ENCODE results near the gene POU2F3. TPM values are rescaled to one million over a fixed set of nuclear protein-coding genes. Genes with fewer than 3 reads are reported as not detected.

POU2F3 gene
- total RNA-seq, 2 donors from 2014 or later, result 0.19 to 0.33 TPM

DNA sequence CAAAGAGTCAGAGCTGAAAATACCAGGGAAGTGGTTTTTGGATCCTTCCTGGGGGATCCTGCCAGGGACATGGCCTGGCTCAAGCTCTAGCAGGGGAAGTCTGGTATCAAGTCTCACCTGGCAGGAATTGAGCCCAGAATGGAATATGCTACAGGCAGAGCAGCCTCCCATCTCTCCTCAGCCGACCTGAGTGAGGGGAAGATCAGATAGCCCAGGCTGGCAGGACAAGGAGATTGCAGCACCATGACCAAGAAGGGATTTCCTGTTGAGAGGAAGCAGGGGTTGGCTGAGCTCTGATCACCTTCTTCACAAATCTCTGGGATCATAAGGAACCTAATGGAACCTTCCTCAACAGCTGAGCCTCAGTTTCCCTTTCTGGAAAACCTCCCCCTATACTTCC is 16.1 kb upstream of the POU2F3 start:
- DNase-seq (ENCODE audit: low spot score), result no peak
- intact Hi-C loops (cut with DNase I), result no loop called here

DNA sequence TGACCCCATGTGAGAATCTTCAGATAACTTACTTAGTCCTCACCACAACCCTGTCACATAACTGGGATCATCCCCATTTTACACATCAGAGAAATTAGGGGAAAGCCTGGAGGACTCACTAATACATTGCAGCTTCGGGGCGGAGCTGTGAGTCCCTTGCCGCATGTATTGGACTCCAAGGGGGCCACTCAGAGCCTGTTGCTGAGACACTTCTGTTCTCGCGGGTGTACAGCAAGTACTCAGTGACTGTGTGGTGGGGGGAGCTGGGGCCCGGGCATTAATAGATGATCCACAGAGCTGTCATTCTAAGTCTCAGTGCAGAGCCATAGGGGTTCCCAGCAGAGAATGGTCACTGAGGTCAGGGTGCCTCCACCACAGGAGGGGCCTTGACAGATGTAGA is 15.6 kb upstream of the POU2F3 start:
- intact Hi-C loops (cut with DNase I), result no loop called here
- no peak for DNase-seq (ENCODE audit: low spot score)

DNA sequence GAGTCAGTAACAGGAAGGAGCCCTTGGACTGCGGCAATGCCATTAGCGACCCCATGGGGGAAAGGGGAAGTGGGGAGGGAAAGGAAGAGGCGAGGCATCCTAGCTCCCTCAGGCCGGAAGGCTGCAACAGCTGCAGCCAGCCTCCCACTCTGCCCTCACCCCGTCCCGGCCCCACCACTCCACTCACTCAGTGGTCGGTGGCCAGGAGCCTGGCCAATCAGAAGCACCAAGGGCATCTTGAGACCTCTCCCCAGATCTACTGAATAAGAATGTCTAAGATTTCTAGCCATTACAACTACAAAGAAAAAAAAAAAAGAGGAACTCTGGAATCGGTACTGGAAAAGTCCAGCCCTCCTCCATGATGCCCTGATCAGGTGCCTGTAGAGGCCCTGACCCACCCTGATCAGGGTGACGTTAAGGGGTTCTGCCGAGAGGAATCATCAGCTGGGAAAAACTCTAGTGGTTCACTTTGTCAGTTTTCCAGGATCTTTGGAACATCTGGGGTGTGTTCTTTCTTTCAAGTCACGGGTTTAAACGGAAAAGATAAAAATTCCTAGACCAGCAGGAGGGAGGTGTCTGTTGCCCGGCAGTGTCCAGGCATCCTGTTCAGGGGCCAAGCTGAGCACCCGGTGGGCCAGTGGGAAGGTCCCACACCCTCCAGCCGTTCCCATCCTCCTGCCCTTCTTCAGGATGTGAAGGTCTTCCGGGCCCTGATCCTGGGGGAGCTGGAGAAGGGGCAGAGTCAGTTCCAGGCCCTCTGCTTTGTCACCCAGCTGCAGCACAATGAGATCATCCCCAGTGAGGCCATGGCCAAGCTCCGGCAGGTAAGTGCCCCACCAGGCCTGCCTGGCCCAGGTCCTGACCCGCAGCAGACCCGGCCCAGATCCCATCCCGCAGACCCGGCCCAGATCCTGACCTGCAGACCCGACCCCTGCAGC is 14.7 kb upstream of the POU2F3 start:
- peak; percentile 80 for DNase-seq (ENCODE audit: low spot score)
- intact Hi-C loops (cut with DNase I), result no loop called here

DNA sequence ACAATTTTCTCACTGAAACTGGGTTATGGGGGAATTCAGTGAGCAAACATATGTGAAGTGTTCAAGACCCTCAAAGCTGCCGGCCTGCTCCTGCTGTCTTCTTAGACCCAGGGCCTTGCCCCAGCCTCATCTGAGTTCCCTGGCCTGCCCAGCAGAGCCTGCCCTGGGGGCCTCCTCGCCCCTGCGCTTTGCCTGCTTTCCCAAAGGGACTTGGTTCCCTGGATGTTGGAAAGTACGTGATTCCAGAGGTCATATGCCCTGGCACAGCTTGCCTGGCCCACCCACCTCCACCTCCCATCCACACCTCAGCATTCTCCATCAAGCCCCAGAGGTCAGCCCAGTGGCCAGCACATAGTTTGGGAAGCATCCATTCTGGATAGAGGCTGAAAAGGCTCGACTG is 13.7 kb upstream of the POU2F3 start:
- DNase-seq (ENCODE audit: low spot score), result no peak
- intact Hi-C loops (cut with DNase I), result no loop called here

DNA sequence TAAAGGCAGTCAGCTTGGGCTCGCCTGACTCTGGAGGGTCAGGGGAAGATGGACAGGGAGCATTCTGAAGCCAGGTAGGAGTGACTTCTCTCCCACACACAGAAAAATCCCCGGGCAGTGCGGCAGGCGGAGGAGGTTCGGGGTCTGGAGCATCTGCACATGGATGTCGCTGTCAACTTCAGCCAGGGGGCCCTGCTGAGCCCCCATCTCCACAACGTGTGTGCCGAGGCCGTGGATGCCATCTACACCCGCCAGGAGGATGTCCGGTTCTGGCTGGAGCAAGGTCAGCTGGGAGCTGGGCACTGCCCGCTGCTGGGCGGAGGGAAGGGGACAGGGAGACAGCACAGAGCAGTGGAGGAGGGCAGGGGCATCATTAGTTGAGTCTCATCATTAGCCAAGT is 13.2 kb upstream of the POU2F3 start:
- intact Hi-C loops (cut with DNase I), result no loop called here
- no peak for DNase-seq (ENCODE audit: low spot score)

DNA sequence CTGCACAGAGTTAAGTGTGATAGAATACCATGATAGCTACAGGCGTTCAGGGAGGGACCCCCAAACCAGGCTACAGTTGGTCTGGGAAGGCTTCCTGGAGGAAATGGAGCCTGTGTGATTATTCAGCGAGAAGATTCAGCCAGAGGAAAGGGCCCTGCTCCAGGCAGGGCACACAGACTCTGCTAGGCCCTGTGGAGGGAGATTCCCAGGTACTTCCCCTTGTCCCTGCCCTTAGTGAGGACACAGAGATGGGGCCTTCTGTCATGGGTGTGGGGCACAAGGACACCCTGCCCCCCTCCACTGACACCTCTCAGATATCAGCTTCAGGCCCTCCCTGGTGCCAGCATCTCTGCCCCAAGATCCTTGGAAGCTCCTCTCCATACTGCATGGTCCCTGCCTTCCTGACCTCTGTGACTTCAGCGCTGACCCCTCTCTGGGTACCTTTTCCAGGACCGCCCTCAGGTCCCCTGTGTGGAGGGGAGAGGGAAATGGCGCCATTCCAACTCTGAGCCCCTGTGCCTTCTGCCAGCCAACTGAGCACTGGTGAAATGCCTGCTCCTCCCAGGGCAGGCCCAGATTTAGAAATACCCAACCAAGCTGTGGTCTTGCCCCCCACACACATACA is 12.6 kb upstream of the POU2F3 start:
- intact Hi-C loops (cut with DNase I), result no loop called here
- no peak for DNase-seq (ENCODE audit: low spot score)

DNA sequence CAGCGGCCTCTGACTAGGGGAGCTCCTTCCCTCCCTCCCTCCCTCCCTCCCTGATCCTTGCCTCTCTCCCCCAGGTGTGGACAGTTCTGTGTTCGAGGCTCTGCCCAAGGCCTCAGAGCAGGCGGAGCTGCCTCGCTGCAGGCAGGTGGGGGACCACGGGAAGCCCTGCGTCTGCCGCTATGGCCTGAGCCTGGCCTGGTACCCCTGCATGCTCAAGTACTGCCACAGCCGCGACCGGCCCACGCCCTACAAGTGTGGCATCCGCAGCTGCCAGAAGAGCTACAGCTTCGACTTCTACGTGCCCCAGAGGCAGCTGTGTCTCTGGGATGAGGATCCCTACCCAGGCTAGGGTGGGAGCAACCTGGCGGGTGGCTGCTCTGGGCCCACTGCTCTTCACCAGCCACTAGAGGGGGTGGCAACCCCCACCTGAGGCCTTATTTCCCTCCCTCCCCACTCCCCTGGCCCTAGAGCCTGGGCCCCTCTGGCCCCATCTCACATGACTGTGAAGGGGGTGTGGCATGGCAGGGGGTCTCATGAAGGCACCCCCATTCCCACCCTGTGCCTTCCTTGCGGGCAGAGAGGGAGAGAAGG is 11.1 kb upstream of the POU2F3 start:
- intact Hi-C loops (cut with DNase I), result loop anchor here (1.0 to 2.0 kb wide), 2 partner anchors 56 to 57 kb away; no protein-coding TSS in a partner anchor
- DNase-seq (ENCODE audit: low spot score), result no peak

DNA sequence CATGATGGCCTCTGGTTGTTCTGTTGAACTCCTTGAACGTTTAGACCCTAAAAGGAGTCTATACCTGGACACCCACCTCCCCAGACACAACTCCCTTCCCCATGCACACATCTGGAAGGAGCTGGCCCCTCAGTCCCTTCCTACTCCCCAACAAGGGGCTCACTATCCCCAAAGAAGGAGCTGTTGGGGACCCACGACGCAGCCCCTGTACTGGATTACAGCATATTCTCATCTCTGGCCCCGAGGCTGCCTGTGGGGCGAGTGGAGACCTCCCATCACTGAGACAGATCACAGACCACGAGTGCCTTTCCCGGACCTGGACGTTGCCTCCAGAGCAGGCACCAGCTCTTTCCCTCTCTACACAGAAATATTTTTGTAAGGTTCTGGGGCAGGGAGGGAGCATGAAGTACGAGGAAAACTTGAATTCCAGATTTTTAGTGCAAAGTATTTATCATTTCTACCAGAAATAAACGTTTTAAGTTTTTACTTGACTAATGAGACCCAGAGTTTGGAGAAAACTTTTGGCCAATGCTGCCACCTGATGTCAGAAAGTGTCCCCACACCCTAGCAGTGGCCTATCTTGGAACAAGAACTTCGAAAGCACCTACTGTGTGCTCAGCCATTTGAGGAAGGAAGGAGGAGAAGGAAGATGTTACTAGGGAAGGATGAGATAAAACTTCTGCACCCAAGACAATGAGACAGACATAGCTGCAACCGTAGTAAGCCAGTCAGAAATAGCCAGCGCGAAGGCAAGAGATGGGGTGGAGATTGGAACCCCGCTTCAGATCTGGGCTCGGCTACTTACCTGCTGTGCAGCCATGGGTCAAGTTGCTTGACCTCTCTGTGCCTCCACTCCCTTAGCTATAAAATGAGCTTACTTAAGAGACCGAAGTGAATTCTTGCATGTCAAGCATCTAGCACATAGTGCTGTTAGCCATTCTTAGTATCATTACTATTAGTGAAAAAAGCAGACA is 10.2 kb upstream of the POU2F3 start:
- DNase-seq (ENCODE audit: low spot score), result no peak
- intact Hi-C loops (cut with DNase I), result loop anchor here (1.0 to 5.0 kb wide), 3 partner anchors 57 to 73 kb away; no protein-coding TSS in a partner anchor

DNA sequence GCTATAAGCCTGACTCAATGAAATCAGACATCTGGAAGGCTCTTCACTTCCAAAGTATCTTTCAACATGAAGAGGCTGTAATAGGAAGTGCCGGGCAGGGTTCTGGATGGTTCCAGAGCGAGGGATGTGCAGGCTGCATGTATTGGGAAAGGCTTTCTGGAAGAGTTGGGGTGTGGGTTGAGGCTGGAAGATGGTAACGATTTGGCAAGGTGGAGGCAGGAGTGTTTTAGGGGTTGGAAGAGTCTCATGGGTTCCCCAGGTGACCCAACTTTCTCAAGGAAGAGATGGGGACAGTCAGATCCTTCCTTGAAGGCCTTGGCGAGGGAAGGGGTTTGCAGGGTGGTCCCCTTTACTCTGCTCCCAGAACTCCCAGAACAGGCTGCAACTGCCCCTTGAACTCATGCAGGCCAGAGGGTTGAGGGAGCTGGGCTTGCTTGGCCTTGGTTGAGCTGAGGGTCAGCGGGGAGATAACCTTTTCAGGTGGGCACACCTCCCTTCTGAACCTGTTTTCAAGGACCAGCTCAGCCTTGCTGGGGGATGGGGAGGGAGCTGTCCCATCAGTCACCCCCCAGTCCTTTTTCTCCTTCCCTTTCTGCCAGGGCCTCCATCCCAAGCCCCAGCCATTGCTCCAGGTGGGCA is 9.4 kb upstream of the POU2F3 start:
- intact Hi-C loops (cut with DNase I), result loop anchor here in 1 of 2 donors (5.0 kb wide), 1 partner anchor 72 kb away; no protein-coding TSS in a partner anchor
- DNase-seq (ENCODE audit: low spot score), result no peak

DNA sequence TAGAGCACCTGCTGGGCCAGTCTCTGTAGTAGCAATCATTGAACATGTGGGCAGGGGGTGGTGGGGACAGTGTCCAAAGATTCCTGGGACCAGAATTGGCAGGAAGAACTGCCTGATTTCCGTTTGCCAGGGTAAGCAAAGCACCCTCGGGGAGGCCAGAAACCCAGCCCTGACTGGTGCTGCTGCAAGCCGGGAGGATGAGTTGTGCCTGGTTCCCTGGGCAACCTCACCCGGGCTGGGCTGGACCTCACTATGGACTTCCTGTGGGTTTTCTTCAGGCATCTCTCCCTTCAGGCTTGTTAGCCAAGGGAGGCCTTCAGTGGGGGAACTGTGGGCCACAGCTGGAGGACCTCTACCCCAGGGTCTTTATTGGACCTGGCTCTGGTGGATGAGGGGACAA is 8.0 kb upstream of the POU2F3 start:
- DNase-seq (ENCODE audit: low spot score), result no peak
- intact Hi-C loops (cut with DNase I), result loop anchor here in 1 of 2 donors (5.0 kb wide), 1 partner anchor 70 kb away; no protein-coding TSS in a partner anchor

DNA sequence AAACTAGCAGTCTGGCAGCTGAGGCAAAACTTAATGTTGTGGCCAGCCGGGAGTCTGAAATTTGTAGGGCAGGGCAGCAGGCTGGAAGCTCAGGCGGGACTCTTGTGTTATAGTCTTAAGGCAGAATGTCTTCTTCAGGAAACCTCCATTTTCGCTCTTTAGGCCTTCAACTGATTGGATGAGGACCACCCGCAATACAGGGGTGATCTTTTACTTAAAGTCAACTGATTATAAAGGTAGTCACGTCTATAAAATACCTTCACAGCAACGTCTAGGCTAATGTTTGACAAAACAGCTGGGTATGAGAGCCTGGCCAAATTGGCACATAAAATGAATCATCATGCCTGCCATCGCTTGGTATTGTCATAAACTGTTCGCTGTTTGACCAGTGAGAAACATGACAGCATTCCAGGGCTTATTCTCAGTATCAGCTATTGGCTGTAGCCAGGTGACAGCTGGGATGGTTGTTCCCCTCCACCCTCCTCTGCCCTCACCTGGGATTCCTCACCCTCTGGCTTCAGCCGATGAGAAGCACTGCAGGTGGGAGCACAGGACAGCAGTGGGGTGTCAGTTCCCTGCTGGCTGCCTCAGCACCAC is 6.6 kb upstream of the POU2F3 start:
- no peak for DNase-seq (ENCODE audit: low spot score)
- intact Hi-C loops (cut with DNase I), result loop anchor here in 1 of 2 donors (5.0 kb wide), 1 partner anchor 69 kb away; no protein-coding TSS in a partner anchor

DNA sequence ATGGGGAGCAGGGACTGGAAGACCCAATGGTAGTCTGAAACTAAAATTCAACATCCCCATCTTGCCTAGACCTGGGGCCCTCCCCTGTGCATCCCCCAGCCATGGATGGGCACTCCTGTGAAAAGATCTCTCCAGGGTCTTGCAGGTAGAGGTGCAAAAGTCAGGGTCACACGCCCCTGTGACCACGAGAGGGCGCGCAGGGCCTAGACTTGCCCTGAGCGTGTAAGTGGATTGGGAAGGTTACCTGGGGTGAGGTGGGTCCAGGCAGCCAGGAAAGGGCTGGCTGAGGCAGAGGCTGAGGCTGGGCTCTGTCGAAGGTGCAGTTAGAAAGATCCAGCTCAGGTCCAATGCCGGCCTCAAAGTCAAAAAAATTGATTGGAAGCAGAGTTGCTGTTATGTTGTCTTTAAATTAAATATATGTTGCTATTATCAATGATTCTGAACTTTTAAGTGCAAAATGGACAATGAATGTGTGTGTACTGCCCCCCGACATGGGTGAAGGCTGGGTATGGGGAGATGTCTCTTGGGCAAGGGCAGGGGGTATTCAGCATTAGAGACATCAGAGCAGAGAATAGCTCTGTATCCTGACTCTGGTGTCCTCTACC is 4.8 kb upstream of the POU2F3 start:
- no peak for DNase-seq (ENCODE audit: low spot score)
- intact Hi-C loops (cut with DNase I), result loop anchor here in 1 of 2 donors (5.0 kb wide), 1 partner anchor 62 kb away; no protein-coding TSS in a partner anchor

DNA sequence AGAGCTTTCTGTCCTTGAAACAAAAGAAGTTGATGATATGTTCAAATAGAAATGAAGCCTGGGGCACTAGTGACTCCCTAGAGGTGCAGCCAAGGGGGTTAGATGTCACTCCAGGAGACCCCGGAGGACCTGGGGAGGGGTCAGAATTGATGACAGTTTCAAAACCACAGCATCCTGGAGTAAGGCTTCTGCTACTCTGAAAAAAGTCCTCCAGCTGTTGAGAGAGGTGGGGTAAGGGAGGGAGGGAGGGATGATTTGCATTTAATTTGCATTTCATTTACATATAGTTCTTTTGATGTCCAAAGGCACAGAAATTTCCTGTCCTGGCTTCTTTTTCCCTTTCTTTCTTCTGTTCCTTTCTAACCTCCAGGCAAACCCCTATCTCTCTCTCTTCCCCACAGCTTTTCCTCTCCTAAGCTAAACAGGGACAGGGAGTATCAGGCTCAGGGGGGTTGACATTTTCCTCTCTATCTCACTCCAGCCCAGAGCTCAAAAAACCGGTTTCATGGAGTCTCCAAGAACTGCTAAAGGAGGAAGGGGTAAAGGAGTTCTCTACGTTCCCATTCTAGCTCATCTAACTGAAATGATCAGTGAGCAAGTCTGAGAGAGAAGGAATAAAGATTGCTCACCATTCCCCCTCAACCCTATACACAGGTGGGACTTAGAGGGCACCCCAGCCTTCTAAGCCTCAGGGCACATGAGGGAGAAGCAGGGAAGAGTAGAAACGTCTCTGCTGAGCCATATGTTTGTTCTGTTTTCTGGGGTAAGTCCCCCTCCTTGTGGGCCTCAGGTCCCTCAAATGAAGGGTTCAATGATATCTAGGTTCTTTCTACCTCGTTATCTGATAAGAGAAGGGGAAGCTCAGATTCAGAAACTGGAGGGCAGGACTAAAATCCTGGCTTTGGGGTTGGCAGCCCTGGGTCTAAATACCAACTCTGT is 3.5 kb upstream of the POU2F3 start:
- no peak for DNase-seq (ENCODE audit: low spot score)
- intact Hi-C loops (cut with DNase I), result loop anchor here in 1 of 2 donors (5.0 kb wide), 1 partner anchor 61 kb away; no protein-coding TSS in a partner anchor

DNA sequence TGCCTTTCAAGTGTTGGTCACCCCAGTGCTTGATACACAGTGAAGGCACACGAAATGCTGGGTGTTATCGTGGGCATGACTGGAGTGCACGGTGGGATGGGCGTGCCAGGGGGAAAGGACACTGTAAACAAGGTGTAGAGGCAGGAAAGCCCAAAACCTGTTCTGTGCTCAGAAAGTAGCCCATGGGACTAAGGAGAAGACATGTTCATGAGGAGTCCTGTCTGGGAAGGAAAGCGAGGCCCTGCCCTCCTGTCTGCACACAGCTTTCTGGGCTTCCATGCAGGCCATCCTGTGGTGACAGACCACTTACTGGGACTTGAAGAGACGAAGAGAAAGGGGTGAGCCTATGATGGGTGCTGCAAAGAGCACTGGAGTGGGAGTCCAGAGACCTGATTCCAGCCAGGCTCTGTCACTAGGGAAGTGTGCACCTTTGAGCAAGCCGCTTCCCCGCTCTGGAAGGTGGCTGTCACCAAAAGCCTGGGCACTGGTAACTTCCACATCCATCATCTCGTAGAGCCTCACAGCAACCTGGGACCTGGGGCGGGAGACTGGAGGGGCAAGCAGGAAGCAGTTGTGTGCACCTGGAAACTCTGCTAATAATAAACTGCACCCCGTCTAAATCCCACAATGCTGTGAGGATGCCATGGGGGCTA is 846 bp upstream of the POU2F3 start:
- intact Hi-C loops (cut with DNase I), result loop anchor here in 1 of 2 donors (5.0 kb wide), 1 partner anchor 58 kb away; no protein-coding TSS in a partner anchor
- no peak for DNase-seq (ENCODE audit: low spot score)

DNA sequence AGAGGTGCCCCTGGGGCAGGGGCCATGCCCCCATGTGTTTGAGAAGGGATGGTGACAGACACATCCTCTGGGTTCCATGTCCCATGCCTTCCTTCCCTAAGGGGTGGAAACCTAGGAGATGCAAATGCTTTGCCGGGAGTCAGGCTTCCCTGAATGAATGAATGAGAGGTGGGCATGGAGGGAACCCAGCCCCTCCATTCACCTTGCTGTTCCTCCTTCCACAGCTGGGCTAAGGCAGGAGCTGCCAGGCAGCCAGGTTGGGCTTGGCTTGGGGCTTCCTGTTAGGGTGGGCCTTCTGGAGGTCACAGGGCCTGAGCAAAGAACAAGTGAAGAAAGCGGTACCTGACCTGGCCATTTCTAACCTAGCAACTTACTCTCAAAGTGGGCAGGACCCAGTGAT is 926 bp downstream of the POU2F3 start:
- intact Hi-C loops (cut with DNase I), result loop anchor here in 1 of 2 donors (5.0 kb wide), 1 partner anchor 1049 kb away; no protein-coding TSS in a partner anchor
- no peak for DNase-seq (ENCODE audit: low spot score)

DNA sequence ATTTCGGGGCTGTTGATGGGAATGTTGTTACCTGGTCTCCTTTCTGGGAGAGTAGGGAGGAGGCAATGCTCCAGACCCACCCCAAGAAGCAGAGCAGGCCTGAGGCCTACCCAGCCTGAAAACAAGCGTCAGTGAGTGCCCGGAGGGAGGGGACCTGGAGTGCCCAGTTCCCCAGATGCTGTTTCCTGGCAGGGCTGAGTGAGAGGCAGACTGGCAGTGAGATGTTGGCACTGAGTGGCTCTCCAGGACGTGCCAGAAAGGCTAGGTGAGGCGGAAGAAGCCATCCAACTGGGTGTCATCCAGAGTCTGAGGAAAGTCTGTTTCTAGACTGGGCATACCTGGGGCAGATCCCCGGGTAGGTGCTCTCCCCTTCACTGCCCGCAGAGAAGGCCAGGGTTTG is 1.3 kb downstream of the POU2F3 start:
- no peak for DNase-seq (ENCODE audit: low spot score)

More for the DNA sequence above, 1.3 kb downstream of the POU2F3 start:
- intact Hi-C loops (cut with DNase I), result loop anchor here in 1 of 2 donors (5.0 kb wide), 1 partner anchor 1049 kb away; no protein-coding TSS in a partner anchor
